ENCODE data around the gene ZNF91. TPM values are rescaled to one million over a fixed set of nuclear protein-coding genes. Genes with fewer than 3 reads are reported as not detected.
A peak's percentile ranks its signal among the peaks of the same experiment; 100 is the strongest.

ZNF91 gene
- total RNA-seq, 1 experiment from 2014 or later: 43.5 TPM

DNA sequence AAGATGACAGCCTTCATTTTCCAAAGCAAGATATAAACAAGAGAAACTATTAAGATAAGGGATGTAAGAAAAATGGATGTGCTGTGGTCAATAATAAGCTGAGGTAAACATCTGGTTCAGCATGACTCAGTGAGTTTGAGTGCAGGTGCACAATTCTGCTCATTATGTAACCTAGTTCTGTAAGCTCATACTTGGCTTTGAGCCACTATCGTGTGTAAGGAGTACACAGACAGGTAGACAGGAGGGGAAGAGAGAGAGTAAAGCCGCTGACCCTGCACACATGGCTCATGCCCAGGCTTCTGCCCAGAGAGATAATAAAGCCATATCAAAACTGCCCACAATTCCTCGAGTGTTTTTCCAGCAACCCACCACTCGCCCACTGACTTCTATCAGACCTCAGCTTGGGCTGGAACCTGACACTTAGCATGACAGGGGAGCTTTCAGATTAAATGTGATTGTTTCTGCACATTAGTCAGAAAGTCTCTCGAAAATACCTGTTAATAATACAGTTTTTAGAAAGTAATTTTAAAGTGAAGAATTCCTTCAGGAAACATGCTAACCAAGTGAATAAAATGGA, 51.7 kb downstream of the ZNF91 start:
- H3K23ac ChIP-seq (ENCODE audit: insufficient read length, low read depth, low read length): no peak overlapping the region
- H3K4me1 ChIP-seq (ENCODE audit: insufficient read depth, low read length): no peaks in the 10 kb centered on the region
- H3K79me2 ChIP-seq (ENCODE audit: insufficient read depth, low read length): peaks cover 1% of the 10 kb centered on the region; the same call in 1 of the 2 replicates
- H4K91ac ChIP-seq (ENCODE audit: insufficient read length, low read depth, low read length): no peak overlapping the region
- no peaks in the 10 kb centered on the region for H3K23me2 ChIP-seq (ENCODE audit: insufficient read length, low read depth, low read length, poor library complexity, severe bottlenecking)
- H3K9me3 ChIP-seq (ENCODE audit: control insufficient read depth, low read depth, low read length): peaks cover 8% of the 10 kb centered on the region
- peak overlapping the region; percentile 26; the same call in 1 of the 2 replicates for H2BK15ac ChIP-seq (ENCODE audit: low read depth, low read length)
- Mint-ChIP-seq H3K4me1 (no peaks in the 10 kb centered on the region), H3K27me3 (ENCODE audit: low read depth) (no peaks in the 10 kb centered on the region; the same call in 1 of the 2 replicates), H3K9me3 (peaks cover 54 to 83% of the 10 kb centered on the region in 2 experiments), H3K36me3 (ENCODE audit: insufficient read depth in 1 of 3, low read depth in 3 of 3) (peaks cover 70 to 85% (median 79%) of the 10 kb centered on the region in 3 experiments), H3K27ac (no peak overlapping the region), H3K4me3 (no peak overlapping the region)
- H2AFZ ChIP-seq (ENCODE audit: low read length): no peak overlapping the region
- H3K9ac ChIP-seq (ENCODE audit: extremely low read depth, insufficient read length, low read length): no peak overlapping the region
- H3K27me3 ChIP-seq (ENCODE audit: insufficient read depth, low read length): no peaks in the 10 kb centered on the region
- H3K14ac ChIP-seq (ENCODE audit: insufficient read depth, low read length): no peak overlapping the region
- no peak overlapping the region for H2BK120ac ChIP-seq (ENCODE audit: low read depth, low read length, poor library complexity, severe bottlenecking)
- H2BK12ac ChIP-seq (ENCODE audit: insufficient read length, low read depth, low read length): no peak overlapping the region
- WGBS (ENCODE audit: extremely low coverage, insufficient read length, low lambda C conversion rate): no CpG with 5 or more reads among the region's 5 CpGs
- no peaks in the 10 kb centered on the region for H4K20me1 ChIP-seq (ENCODE audit: control insufficient read depth, insufficient read depth, insufficient read length)
- TF ChIP-seq, protein P1, sequence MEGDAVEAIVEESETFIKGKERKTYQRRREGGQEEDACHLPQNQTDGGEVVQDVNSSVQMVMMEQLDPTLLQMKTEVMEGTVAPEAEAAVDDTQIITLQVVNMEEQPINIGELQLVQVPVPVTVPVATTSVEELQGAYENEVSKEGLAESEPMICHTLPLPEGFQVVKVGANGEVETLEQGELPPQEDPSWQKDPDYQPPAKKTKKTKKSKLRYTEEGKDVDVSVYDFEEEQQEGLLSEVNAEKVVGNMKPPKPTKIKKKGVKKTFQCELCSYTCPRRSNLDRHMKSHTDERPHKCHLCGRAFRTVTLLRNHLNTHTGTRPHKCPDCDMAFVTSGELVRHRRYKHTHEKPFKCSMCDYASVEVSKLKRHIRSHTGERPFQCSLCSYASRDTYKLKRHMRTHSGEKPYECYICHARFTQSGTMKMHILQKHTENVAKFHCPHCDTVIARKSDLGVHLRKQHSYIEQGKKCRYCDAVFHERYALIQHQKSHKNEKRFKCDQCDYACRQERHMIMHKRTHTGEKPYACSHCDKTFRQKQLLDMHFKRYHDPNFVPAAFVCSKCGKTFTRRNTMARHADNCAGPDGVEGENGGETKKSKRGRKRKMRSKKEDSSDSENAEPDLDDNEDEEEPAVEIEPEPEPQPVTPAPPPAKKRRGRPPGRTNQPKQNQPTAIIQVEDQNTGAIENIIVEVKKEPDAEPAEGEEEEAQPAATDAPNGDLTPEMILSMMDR (conservative IDR thresholded peaks at IDR 0.05): no peak
- DNase-seq: no peak
- H4K8ac ChIP-seq (replicated peaks; ENCODE audit: insufficient read length, low read depth, low read length): no peak overlapping the region
- no peak overlapping the region for H3T11ph ChIP-seq (ENCODE audit: low read length)
- H3K56ac ChIP-seq (ENCODE audit: insufficient read length, low read depth, low read length): no peak overlapping the region
- H3K4me2 ChIP-seq (ENCODE audit: insufficient read depth, insufficient read length, low read length): no peak overlapping the region
- no peak overlapping the region for H3K4ac ChIP-seq (ENCODE audit: low read depth, low read length)
- H2BK5ac ChIP-seq (ENCODE audit: insufficient read length, low read length): no peak overlapping the region
- no peak overlapping the region for H3K18ac ChIP-seq (ENCODE audit: insufficient read length, low read depth, low read length)
- H2BK20ac ChIP-seq (ENCODE audit: low read depth, low read length, poor library complexity, severe bottlenecking): no peak overlapping the region
- no peak overlapping the region for H2AK5ac ChIP-seq (ENCODE audit: insufficient read length, low read length)
- no peak overlapping the region for H4K5ac ChIP-seq (ENCODE audit: insufficient read length, low read depth, low read length)
- H3K27ac ChIP-seq (ENCODE audit: insufficient read length, low read depth, low read length): no peak overlapping the region
- H3K79me1 ChIP-seq (ENCODE audit: insufficient read depth, low read depth, low read length, poor library complexity, severe bottlenecking): peaks cover 8% of the 10 kb centered on the region

Measured in H9 (cell line).